Activated T-cell treated with anti-CD3 and anti-CD28 coated beads, Interleukin-2, amount 50 U/mL, for 72 hours (primary cell): ENCODE results near the gene PYGO2. TPM values are rescaled to one million over a fixed set of nuclear protein-coding genes. Genes with fewer than 3 reads are reported as not detected.
A peak's percentile ranks its signal among the peaks of the same experiment; 100 is the strongest.

Experiments
- ATAC-seq, 2 donors: fragments of 150-1000 bp; cut with Tn5 transposase; replicated peaks in 1 of 2; 2 replicates each; pipeline ENCODE4 v1.10.0; 2021; ENCODE audit warnings: moderate library complexity in 2 of 2, mild to moderate bottlenecking in 1 of 2
- DNase-seq, 2 donors: peaks; one replicate each; pipeline ENCODE4 v3.0.0; 2021 to 2022; ENCODE audit warnings: mixed read lengths in 1 of 2
- H3K27ac Mint-ChIP-seq: one replicate; pipeline ENCODE4 v1.8.0; 2022; ENCODE audit warnings: mild to moderate bottlenecking, moderate library complexity, mixed read lengths
- H3K27me3 Mint-ChIP-seq: one replicate; pipeline ENCODE4 v1.8.0; 2022; ENCODE audit warnings: low read depth, mixed read lengths
- H3K36me3 Mint-ChIP-seq, 2 donors: one replicate each; pipeline ENCODE4 v1.8.0; 2022; ENCODE audit warnings: mixed read lengths in 2 of 2, mild to moderate bottlenecking in 1 of 2; ENCODE audit not compliant: insufficient read depth in 2 of 2
- H3K4me1 Mint-ChIP-seq: one replicate; pipeline ENCODE4 v1.8.0; 2022; ENCODE audit warnings: low read depth, mixed read lengths
- H3K4me3 Mint-ChIP-seq, 2 donors: one replicate each; pipeline ENCODE4 v1.8.0; 2022; ENCODE audit warnings: mild to moderate bottlenecking in 2 of 2, mixed read lengths in 2 of 2, moderate library complexity in 2 of 2
- H3K9me3 Mint-ChIP-seq, 2 donors: one replicate each; pipeline ENCODE4 v1.8.0; 2022; ENCODE audit warnings: mixed read lengths in 2 of 2
- total RNA-seq, 2 donors: library from RNA; stranded (reverse); gene quantifications; one replicate each; pipeline ENCODE4 v1.2.3, GENCODE V29; 2022

Gene PYGO2
- total RNA-seq, 2 donors from 2014 or later = 43.6 to 45.3 TPM

DNA sequence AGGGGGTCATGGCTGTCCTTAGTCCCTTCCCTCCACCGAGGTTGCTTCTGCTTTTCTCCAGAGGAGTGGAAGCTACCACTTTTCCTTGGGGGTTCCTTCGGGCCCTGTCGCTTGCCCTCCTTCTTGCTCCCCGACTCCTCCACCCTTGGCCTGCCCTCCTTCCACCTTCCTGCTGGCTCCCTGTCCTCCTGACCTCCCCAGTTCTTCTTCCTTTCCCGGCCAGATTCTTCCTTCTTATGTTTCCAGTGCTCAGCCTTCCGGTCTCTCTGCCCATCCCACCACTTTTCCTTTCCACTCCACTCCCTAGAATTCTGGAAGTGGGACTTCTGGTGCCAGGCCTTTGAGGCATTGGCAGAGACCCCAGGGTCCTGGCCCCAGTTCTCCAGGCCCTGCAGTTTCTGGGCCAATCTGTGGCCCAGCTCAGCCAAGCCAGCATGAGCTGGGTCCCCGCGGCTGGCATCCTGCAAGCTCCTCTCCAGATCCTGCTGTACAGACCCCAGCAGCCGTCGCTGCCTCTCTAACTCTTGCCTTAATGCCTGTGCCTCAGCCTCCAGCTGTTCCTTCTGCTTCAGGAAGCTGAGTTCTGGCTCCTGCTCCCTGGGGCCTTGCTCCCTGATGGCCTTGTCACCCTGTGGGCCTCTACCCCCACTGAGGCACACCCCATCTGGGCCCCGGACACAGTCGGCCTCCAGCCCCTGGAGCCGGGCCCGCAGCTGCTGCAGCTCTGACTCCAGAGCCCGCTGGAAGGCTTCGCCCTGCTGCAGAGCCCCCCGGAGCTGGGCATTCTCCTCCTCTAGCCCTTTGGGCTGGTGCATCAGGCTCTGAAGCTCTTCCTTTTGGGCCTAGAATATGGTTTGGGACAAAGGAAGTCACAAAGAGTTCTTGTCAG lies 15.4 kb downstream of the PYGO2 start:
- ATAC-seq (no peak), DNase-seq (no peak)
- Mint-ChIP-seq H3K27me3 (no peaks in the 10 kb centered on the region), H3K27ac (peak overlapping the region; percentile 11), H3K36me3 (no peaks in the 10 kb centered on the region), H3K4me1 (peaks cover 46% of the 10 kb centered on the region), H3K9me3 (no peaks in the 10 kb centered on the region), H3K4me3 (no peak overlapping the region)

DNA sequence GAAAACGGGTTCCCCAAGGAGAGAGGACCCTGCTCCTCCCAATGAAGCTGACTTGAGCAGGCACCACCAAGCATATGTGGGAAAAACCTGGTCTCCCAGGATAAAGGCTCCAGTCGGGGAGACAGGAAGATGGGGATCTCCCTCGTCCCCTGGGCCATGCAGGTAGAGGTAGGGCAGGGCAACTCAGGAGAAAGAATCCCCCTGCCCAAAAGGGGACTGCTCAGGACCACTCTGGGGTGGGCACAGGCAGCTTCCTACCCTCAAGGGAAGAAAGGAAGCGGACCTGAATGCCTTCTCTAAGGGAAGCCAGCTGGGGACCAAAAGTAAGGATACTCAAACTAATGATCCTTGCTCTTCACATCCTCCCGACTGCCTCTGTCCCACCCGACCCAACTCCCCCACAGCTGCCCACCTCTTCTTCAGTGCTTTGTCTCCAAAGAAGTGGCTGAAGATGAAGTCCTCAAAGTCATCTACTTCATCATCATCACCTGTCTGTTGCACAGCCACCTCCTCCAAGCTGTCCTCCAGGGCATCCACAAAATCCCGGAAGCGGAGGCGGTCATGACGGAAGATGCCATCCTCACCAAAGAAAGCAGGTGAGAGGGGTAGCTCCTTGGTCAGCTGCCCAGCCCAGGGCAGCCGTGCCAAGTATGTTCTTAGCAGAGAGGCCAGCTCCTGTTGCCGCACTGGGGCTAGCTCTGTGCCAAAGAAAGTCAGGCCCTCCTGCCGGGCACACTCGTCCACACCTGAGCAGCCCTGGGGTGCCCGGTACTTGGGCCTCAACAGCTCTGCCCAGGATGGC lies 16.2 kb downstream of the PYGO2 start:
- H3K4me3 Mint-ChIP-seq = no peak overlapping the region
- H3K27ac Mint-ChIP-seq = no peak overlapping the region
- ATAC-seq = no peak

DNA sequence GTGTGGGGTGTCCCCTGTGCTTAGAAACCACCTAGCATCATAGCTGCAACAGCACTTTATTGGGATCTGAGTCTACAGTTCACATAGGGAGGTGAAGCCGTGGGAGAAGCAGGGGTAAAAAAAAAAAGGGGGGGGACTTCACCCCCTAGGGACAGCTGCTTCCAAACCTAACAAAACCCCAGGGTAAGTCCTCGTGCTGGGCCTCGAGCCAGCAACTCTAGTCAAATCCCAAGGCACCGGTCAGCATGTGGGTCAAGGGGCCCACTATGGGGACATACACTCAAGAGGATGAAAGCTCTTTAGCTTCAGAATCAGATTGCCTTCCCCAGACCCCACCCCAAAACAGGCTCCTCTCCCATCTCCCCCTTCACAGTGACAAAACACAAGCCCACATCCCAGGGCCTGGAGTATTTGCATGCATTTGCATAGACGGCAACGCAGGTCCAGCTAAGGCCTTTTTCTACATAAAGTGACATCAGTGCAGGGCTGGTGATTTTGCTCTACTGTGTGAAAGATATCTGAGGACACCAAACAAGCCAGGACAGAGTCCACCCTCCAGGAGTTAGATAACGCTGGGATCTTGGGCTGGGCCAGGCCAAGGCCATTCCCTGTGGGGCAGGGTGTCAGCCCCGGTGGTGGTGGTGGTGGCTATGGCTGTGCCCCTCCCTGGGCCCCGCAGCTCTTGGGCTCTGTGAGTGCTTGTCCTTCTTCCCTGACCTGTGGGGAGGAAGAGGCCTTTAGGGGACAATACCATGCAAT lies 17.0 kb downstream of the PYGO2 start:
- ATAC-seq (no peak), DNase-seq (no peak)
- H3K4me3 Mint-ChIP-seq = no peak overlapping the region
- H3K27ac Mint-ChIP-seq = no peak overlapping the region
- H3K4me1 Mint-ChIP-seq = peaks cover 51% of the 10 kb centered on the region
- no peaks in the 10 kb centered on the region for H3K36me3 Mint-ChIP-seq
- no peaks in the 10 kb centered on the region for H3K27me3 Mint-ChIP-seq
- H3K9me3 Mint-ChIP-seq = no peaks in the 10 kb centered on the region

More for the DNA sequence above, 16.2 kb downstream of the PYGO2 start:
- Mint-ChIP-seq H3K27me3 (no peaks in the 10 kb centered on the region), H3K9me3 (no peaks in the 10 kb centered on the region), H3K4me1 (peaks cover 46% of the 10 kb centered on the region), H3K36me3 (no peaks in the 10 kb centered on the region)
- DNase-seq = no peak

DNA sequence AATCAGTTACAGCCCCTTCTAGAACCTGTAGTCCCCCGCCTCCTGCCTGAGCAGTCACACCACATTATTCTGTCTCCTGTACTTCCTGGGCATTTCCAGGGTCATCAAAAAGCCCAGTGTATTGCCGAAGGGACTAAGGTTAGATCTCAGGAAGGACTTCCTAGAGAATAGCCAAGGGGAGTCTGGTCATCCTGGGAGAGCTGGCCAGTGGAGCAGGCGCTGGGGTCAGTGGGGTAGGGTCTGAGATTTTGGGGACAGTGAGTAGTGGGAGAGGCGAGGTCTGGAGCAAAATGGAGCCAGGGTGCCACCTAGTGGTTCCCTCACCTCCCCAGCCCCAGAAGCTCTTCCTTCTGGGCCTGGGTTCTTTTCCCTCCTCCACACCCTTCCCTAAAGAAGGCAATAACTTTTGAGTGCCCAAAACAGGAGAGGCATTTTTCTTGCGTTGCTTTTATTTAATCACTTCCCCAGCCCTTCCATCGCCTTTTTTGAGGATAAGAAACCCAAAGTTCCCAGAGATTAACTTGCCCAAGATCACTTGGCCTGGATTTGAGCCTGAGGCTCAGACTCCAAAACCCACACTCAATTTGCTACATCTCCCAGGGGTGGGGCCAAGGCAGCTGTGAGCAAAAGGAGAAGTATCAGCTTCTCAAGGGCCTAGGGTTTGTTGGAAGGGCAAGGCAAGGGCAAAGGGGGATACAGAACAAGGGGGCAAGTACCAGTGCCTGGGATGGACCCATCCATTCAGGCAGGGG lies 17.8 kb downstream of the PYGO2 start:
- ATAC-seq (peak; percentile 29 to 31), DNase-seq (peak; percentile 49 to 55)
- H3K4me3 Mint-ChIP-seq = peak overlapping the region; percentile 57 to 74
- H3K4me1 Mint-ChIP-seq = peaks cover 57% of the 10 kb centered on the region
- no peaks in the 10 kb centered on the region for H3K27me3 Mint-ChIP-seq
- no peaks in the 10 kb centered on the region for H3K9me3 Mint-ChIP-seq
- peak overlapping the region; percentile 21 for H3K27ac Mint-ChIP-seq
- no peaks in the 10 kb centered on the region for H3K36me3 Mint-ChIP-seq

DNA sequence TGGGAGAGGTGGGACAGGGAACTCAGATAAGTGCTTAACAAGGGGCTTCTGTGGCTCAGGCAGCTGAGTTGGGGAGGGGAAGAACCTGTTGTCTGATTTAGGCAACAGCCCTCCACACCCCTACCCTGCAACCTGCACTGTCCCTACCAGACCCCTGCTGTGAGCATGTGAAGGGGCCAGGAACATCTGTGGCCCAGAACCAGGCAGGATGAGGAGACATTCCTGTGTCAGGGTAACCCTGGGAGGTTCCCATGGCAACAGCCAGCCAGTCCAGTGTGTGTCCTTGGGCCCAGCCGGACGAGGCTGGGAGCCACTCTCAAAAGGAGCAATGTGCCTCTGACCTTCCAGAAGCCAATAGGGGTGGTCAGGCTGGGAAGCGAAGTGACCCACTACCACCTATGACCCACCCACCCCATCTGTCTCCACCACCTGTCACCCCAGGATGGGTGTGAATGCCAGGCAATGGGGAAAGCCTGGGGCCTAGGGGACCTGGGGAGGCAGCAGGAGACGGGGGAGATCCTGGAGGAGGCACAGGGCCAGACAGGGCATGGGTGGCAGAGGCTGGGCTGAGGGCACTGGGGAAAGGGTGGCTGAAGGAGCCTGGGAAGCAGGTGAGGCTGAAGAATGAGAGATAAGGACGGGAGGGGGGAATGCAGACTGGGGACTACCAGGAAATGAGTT lies 20.1 kb downstream of the PYGO2 start:
- peaks cover 69% of the 10 kb centered on the region for H3K4me1 Mint-ChIP-seq
- H3K36me3 Mint-ChIP-seq = peaks cover under 1% of the 10 kb centered on the region in 2 donors
- ATAC-seq (no peak), DNase-seq (no peak)
- H3K27me3 Mint-ChIP-seq = no peaks in the 10 kb centered on the region
- peak overlapping the region; percentile 57 to 74 for H3K4me3 Mint-ChIP-seq
- peak overlapping the region; percentile 21 for H3K27ac Mint-ChIP-seq
- no peaks in the 10 kb centered on the region for H3K9me3 Mint-ChIP-seq

DNA sequence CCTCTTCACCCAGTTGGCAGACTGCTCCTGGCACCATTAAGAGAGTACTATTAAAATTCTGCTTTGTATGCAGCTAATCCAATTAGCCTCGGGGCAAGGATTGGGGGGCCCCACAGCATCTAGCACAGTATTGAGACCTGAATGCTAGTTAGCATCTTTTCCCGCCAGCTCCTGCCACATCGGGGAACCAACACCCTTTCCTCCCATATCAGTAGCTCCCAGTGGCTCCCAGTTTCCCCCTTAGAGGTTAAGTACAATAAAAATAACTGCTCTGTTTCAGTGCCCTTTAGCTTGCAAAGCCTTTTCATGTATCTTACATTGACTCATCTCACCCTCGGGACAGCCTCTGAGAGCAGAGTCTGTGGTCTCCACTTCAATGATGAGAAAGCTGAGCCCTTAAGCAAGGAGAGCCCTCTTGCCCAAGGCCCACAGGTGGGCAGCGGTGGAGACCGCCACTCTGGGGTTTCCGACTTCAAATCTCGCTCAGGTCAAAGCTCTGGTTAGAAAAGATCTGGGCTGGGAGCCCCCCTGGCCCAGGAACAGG lies 20.9 kb downstream of the PYGO2 start:
- peak; percentile 20 to 25 for ATAC-seq
- peaks cover 75% of the 10 kb centered on the region for H3K4me1 Mint-ChIP-seq
- H3K9me3 Mint-ChIP-seq = no peaks in the 10 kb centered on the region
- H3K4me3 Mint-ChIP-seq = peak overlapping the region; percentile 57 to 74
- peaks cover 2 to 3% of the 10 kb centered on the region in 2 donors for H3K36me3 Mint-ChIP-seq
- no peaks in the 10 kb centered on the region for H3K27me3 Mint-ChIP-seq
- H3K27ac Mint-ChIP-seq = peak overlapping the region; percentile 67
- DNase-seq = peak; percentile 53 to 55

DNA sequence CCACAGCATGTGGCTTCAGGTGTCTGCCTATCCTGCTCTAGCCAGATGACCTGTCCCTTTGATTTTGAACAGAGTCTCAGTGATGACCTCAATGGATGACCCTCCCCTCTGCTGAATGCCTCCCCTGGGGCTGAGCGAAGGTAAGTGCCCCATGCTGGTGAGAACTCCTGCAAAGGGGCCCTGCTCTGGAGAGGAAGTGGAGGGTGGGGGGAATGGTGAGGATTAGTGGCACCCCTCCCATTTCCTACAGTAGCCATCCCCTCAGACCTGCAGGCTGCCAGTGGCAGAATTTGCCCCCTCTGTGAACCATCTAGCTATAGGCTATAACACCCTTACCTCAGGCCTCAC lies 21.4 kb downstream of the PYGO2 start:
- H3K27ac Mint-ChIP-seq = peak overlapping the region; percentile 67
- peak overlapping the region; percentile 57 to 74 for H3K4me3 Mint-ChIP-seq
- H3K27me3 Mint-ChIP-seq = no peaks in the 10 kb centered on the region
- ATAC-seq (no peak), DNase-seq (no peak)
- peaks cover 80% of the 10 kb centered on the region for H3K4me1 Mint-ChIP-seq
- no peaks in the 10 kb centered on the region for H3K9me3 Mint-ChIP-seq
- peaks cover 2 to 3% of the 10 kb centered on the region in 2 donors for H3K36me3 Mint-ChIP-seq

DNA sequence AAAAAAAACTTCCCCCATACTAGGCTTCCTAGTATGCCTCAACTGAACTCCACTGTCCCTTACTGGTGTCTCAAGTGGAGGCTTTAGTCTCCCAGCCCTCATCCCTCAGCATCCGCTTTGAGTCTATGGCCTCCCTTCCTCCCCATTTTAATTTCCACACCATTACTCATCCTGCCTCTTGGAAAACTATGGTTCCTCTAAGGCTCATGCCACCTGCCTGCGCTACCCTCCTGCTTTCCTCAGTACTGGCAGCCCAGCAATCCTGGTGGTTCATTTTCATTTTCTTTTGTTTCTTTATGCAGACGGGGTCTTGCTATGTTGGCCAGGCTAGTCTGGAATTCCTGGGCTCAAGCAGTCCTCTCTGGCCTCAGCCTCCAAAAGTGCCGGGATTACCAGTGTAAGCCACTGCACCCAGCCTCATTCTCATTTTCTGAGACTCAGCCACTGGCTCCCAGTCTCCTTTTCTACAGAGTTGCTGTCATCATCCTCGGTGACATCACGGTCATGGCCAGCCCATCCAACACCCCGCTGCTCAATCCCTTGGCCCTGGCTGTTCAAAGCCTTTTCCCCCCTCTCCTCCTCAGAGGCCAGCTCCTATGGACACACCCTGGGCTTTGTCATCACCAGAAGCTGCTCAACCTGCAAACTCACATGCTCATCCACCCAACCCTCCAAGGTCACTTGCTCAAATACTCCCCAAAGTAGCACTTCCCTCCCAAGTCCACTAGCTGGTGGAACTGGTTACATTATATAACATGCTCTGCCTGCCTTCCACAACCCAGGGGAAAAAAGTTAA lies 22.8 kb downstream of the PYGO2 start:
- H3K27me3 Mint-ChIP-seq = no peaks in the 10 kb centered on the region
- H3K36me3 Mint-ChIP-seq = peaks cover 2 to 3% of the 10 kb centered on the region in 2 donors
- H3K9me3 Mint-ChIP-seq = no peaks in the 10 kb centered on the region
- H3K4me3 Mint-ChIP-seq = peak overlapping the region; percentile 93 to 98
- ATAC-seq (no peak), DNase-seq (no peak)
- peak overlapping the region; percentile 98 for H3K27ac Mint-ChIP-seq
- peaks cover 86% of the 10 kb centered on the region for H3K4me1 Mint-ChIP-seq

DNA sequence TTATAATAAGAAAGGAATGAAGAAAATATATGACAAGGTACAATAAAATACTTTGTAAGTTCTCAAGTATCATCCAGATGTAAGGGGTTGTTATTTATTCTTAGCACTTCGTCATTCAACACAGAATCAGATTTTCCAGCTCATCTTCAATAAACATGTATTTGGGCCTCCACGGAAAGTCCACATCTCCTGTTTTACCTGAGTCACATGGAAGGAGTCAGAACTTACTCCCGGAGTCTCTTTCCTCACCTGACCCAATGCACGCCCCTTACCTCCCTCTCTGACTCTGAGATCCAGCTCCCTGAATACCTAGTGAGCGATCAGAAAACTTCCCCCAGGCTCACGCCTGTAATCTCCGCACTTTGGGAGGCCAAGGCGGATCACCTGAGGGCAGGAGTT lies 23.6 kb downstream of the PYGO2 start:
- ATAC-seq (no peak), DNase-seq (no peak)
- Mint-ChIP-seq H3K4me1 (peaks cover 77% of the 10 kb centered on the region), H3K36me3 (peaks cover 2 to 3% of the 10 kb centered on the region in 2 donors), H3K4me3 (peak overlapping the region; percentile 93 to 98), H3K27ac (peak overlapping the region; percentile 98), H3K27me3 (no peaks in the 10 kb centered on the region), H3K9me3 (no peaks in the 10 kb centered on the region)

DNA sequence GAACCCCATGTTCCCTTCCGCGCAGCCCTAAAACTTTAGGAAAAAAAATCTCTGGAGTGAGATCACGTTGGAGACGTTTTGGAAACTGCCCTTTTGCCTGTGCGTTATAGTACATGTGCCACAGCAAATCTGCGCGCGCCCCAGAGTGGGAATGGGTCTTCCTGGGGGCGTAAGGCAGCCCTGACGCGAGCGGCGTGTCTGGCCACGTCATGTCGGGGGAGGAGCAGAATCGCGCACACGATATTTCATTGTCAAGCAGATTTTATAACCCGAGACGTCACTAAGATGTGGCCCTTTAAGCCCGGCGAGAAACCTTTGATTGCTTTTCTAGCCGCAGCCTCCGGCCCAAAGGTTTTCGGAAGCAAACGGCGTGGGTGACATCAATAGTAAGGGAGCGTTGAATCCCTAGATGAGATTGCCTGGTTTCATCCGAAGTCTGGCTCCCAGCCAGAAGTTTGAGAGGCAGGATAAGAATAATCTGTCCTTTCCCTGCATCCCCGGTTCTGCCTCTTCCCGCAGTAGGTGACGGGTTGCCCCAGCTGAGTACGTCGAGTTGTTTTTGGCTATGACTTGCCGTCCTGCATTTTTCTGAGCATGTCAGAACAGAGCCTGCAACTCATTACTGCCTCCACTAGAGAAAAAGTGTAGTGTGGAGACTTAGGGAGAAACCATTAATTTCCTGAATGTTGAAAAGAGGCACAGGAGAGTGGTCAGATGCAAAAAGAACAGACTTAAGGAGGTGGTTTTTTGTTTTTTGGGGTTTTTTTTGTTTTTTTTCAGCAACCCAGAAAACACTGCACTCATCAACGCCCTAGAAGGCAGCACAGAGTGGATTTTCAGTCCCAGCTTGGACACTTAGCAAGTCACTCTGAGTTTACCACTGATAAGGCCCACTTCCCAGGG lies 24.2 kb downstream of the PYGO2 start:
- H3K9me3 Mint-ChIP-seq = no peaks in the 10 kb centered on the region
- peak overlapping the region; percentile 93 to 98 for H3K4me3 Mint-ChIP-seq
- ATAC-seq = peak; percentile 82 to 85
- DNase-seq = peak; percentile 92 to 95
- H3K27ac Mint-ChIP-seq = peak overlapping the region; percentile 98
- no peaks in the 10 kb centered on the region for H3K27me3 Mint-ChIP-seq
- H3K4me1 Mint-ChIP-seq = peaks cover 71% of the 10 kb centered on the region
- peaks cover 2 to 3% of the 10 kb centered on the region in 2 donors for H3K36me3 Mint-ChIP-seq
